Right lobe of liver (tissue), 4 donors: ENCODE data around the gene STPG3.

Experiments used
- CTCF ChIP-seq, 4 donors: fragments of 200-600 bp in 3 of 4; fragments of 450-650 bp in 1 of 4; IDR thresholded peaks; one replicate each; pipeline versions ENCODE4 v1.5.1 to v1.8.0; 2016 to 2022; ENCODE audit warnings: antibody characterized with exemption in 4 of 4, mild to moderate bottlenecking in 2 of 4
- POLR2A ChIP-seq: fragments of 450-650 bp; IDR thresholded peaks from one replicate; pipeline ENCODE4 v1.6.1; 2017; ENCODE audit warnings: antibody characterized with exemption, mild to moderate bottlenecking
- donor health status: DM: no; HTN: no; CAD: no.
- donor health status: DM: no; HTN: no; CAD: no.
- donor health status: DM: no; HTN: yes; CAD: no.

GRCh38 chr9:137215196-137215986 is 35.7 kb upstream of the STPG3 start:
- TF ChIP-seq CTCF (IDR thresholded peaks at IDR 0.05) (no peak), POLR2A (no peak)
